HepG2 (cell line): ENCODE data around the gene SALL4. TPM values are rescaled to one million over a fixed set of nuclear protein-coding genes. Genes with fewer than 3 reads are reported as not detected.
A peak's percentile ranks its signal among the peaks of the same experiment; 100 is the strongest.

Source experiments
- GTF2F1 ChIP-seq: fragments of 150-350 bp; IDR thresholded peaks from 2 replicates; pipeline ENCODE4 v1.6.1; 2014; ENCODE audit warnings: low read length
- HMGXB4 ChIP-seq, 2 experiments: sonication (generic) in 1 of 2; formaldehyde crosslinking in 1 of 2; IDR thresholded peaks; 2 replicates each; pipeline versions ENCODE4 v1.4.0 to v1.6.1; 2018 to 2020; ENCODE audit warnings: missing genetic modification reagents in 2 of 2, borderline replicate concordance in 1 of 2, low read depth in 1 of 2, mild to moderate bottlenecking in 1 of 2, missing biosample characterization in 1 of 2
- HNF4G ChIP-seq, 2 experiments: sonication (generic) in 1 of 2; formaldehyde crosslinking in 1 of 2; IDR thresholded peaks; 2 replicates each; pipeline versions ENCODE4 v1.4.0 to v1.6.1; 2011 to 2020; ENCODE audit warnings: borderline replicate concordance in 2 of 2, low read depth in 2 of 2, mild to moderate bottlenecking in 2 of 2, low read length in 1 of 2, missing genetic modification reagents in 1 of 2, moderate library complexity in 1 of 2
- NR2F1 ChIP-seq, 2 experiments: fragments of 450-650 bp in 1 of 2; formaldehyde crosslinking in 1 of 2; IDR thresholded peaks; 2 replicates each; pipeline versions ENCODE4 v1.5.0 to v1.6.1; 2016 to 2020; ENCODE audit warnings: mild to moderate bottlenecking in 1 of 2, missing compliant biosample characterization in 1 of 2, missing genetic modification reagents in 1 of 2, moderate library complexity in 1 of 2
- ZNF362 ChIP-seq: sonication (generic); formaldehyde crosslinking; IDR thresholded peaks from 2 replicates; pipeline ENCODE4 v1.4.0; 2020; ENCODE audit warnings: missing genetic modification reagents, mild to moderate bottlenecking, borderline replicate concordance
- ZNF414 ChIP-seq: sonication (generic); formaldehyde crosslinking; IDR thresholded peaks from 2 replicates; pipeline ENCODE4 v1.5.0; 2020; ENCODE audit warnings: missing genetic modification reagents
- polyA plus RNA-seq, 8 experiments: library from polyadenylated mRNA; depleted of rRNA in 3 of 8; stranded (reverse) in 7 of 8; unstranded in 1 of 8; fragments of >200 nt; fragmentation: Illumina TruSeq in 4 of 8; extraction: Trizol in 4 of 8; gene quantifications; 2 replicates each; pipeline versions ENCODE4 v1.2.1 to v1.2.3, GENCODE V29; 2011 to 2016; ENCODE audit warnings: low read depth in 4 of 8, missing spikeins in 1 of 8, mixed read lengths in 1 of 8; ENCODE audit not compliant: insufficient read depth in 1 of 8
- total RNA-seq, 5 experiments: library from RNA; depleted of rRNA; stranded (reverse); fragments of >200 nt; fragmentation: Illumina TruSeq; extraction: Trizol; gene quantifications; 2 replicates each; pipeline ENCODE4 v1.2.3, GENCODE V29; 2016; ENCODE audit warnings: low read depth in 1 of 5
- TF ChIP-seq, protein P1 (sequence below): sonication (generic); formaldehyde crosslinking; IDR thresholded peaks from 2 replicates; pipeline ENCODE4 v1.4.0; 2020; ENCODE audit warnings: mild to moderate bottlenecking, missing genetic modification reagents, borderline replicate concordance
- TF ChIP-seq, protein P2 (sequence below): sonication (generic); formaldehyde crosslinking; IDR thresholded peaks from 2 replicates; pipeline ENCODE4 v1.9.0; 2021; ENCODE audit warnings: mild to moderate bottlenecking, missing genetic modification reagents

SALL4 gene
- total and polyA plus RNA-seq, 2 of the 13 experiments (the other 11 are each of a cell fraction or from before 2014, with no cell fraction given) = 0.33 to 1.8 TPM

GRCh38 chr20:51758978-51759544, 43.3 kb downstream of the SALL4 start (continued):
- TF ChIP-seq ZNF362 (CRISPR knock-in tag) (no peak), GTF2F1 (no peak), NR2F1 (CRISPR knock-in tag; IDR thresholded peaks at IDR 0.05) (0 out of 4 replicates have a peak, but pooled peaks of 1 of the 2 experiments have one; percentile 39), HNF4G (IDR thresholded peaks at IDR 0.05; ENCODE audit: borderline replicate concordance, low read depth, low read length) (peak; percentile 64; the same call in 1 of the 2 replicates), HNF4G (CRISPR knock-in tag; IDR thresholded peaks at IDR 0.05; ENCODE audit: borderline replicate concordance, low read depth) (0 out of 2 replicates have a peak, but pooled peaks have one; percentile 22), HMGXB4 (CRISPR knock-in tag; IDR thresholded peaks at IDR 0.05; ENCODE audit: borderline replicate concordance in 1 of 2, low read depth in 1 of 2) (no peak), ZNF414 (CRISPR knock-in tag) (peak; percentile 67; the same call in 1 of the 2 replicates)
- TF ChIP-seq, protein P1, sequence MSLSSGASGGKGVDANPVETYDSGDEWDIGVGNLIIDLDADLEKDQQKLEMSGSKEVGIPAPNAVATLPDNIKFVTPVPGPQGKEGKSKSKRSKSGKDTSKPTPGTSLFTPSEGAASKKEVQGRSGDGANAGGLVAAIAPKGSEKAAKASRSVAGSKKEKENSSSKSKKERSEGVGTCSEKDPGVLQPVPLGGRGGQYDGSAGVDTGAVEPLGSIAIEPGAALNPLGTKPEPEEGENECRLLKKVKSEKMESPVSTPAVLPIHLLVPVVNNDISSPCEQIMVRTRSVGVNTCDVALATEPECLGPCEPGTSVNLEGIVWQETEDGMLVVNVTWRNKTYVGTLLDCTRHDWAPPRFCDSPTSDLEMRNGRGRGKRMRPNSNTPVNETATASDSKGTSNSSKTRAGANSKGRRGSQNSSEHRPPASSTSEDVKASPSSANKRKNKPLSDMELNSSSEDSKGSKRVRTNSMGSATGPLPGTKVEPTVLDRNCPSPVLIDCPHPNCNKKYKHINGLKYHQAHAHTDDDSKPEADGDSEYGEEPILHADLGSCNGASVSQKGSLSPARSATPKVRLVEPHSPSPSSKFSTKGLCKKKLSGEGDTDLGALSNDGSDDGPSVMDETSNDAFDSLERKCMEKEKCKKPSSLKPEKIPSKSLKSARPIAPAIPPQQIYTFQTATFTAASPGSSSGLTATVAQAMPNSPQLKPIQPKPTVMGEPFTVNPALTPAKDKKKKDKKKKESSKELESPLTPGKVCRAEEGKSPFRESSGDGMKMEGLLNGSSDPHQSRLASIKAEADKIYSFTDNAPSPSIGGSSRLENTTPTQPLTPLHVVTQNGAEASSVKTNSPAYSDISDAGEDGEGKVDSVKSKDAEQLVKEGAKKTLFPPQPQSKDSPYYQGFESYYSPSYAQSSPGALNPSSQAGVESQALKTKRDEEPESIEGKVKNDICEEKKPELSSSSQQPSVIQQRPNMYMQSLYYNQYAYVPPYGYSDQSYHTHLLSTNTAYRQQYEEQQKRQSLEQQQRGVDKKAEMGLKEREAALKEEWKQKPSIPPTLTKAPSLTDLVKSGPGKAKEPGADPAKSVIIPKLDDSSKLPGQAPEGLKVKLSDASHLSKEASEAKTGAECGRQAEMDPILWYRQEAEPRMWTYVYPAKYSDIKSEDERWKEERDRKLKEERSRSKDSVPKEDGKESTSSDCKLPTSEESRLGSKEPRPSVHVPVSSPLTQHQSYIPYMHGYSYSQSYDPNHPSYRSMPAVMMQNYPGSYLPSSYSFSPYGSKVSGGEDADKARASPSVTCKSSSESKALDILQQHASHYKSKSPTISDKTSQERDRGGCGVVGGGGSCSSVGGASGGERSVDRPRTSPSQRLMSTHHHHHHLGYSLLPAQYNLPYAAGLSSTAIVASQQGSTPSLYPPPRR (CRISPR knock-in tag) = peak; percentile 69
- TF ChIP-seq, protein P2, sequence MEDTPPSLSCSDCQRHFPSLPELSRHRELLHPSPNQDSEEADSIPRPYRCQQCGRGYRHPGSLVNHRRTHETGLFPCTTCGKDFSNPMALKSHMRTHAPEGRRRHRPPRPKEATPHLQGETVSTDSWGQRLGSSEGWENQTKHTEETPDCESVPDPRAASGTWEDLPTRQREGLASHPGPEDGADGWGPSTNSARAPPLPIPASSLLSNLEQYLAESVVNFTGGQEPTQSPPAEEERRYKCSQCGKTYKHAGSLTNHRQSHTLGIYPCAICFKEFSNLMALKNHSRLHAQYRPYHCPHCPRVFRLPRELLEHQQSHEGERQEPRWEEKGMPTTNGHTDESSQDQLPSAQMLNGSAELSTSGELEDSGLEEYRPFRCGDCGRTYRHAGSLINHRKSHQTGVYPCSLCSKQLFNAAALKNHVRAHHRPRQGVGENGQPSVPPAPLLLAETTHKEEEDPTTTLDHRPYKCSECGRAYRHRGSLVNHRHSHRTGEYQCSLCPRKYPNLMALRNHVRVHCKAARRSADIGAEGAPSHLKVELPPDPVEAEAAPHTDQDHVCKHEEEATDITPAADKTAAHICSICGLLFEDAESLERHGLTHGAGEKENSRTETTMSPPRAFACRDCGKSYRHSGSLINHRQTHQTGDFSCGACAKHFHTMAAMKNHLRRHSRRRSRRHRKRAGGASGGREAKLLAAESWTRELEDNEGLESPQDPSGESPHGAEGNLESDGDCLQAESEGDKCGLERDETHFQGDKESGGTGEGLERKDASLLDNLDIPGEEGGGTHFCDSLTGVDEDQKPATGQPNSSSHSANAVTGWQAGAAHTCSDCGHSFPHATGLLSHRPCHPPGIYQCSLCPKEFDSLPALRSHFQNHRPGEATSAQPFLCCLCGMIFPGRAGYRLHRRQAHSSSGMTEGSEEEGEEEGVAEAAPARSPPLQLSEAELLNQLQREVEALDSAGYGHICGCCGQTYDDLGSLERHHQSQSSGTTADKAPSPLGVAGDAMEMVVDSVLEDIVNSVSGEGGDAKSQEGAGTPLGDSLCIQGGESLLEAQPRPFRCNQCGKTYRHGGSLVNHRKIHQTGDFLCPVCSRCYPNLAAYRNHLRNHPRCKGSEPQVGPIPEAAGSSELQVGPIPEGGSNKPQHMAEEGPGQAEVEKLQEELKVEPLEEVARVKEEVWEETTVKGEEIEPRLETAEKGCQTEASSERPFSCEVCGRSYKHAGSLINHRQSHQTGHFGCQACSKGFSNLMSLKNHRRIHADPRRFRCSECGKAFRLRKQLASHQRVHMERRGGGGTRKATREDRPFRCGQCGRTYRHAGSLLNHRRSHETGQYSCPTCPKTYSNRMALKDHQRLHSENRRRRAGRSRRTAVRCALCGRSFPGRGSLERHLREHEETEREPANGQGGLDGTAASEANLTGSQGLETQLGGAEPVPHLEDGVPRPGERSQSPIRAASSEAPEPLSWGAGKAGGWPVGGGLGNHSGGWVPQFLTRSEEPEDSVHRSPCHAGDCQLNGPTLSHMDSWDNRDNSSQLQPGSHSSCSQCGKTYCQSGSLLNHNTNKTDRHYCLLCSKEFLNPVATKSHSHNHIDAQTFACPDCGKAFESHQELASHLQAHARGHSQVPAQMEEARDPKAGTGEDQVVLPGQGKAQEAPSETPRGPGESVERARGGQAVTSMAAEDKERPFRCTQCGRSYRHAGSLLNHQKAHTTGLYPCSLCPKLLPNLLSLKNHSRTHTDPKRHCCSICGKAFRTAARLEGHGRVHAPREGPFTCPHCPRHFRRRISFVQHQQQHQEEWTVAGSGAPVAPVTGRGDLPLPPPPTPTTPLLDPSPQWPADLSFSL (CRISPR knock-in tag) = no peak
